ENCODE results near the gene CHST11. TPM values are rescaled to one million over a fixed set of nuclear protein-coding genes. Genes with fewer than 3 reads are reported as not detected.

Gene CHST11
- total RNA-seq, 3 donors from 2014 or later, result 12.5 to 16.4 (median 15.5) TPM

GRCh38 chr12:104588921-104589590 lies 132.3 kb downstream of the CHST11 start:
- Histone ChIP-seq H3K36me3 (no peaks in the 10 kb centered on the region), H3K27me3 (no peaks in the 10 kb centered on the region), H3K27ac (no peak overlapping the region), H3K4me3 (no peak overlapping the region), H3K4me1 (no peaks in the 10 kb centered on the region), H3K9me3 (no peaks in the 10 kb centered on the region)
- TF ChIP-seq POLR2A (IDR thresholded peaks at IDR 0.05), result no peak
- no peak for TF ChIP-seq CTCF (IDR thresholded peaks at IDR 0.05)
- TF ChIP-seq POLR2AphosphoS5 (IDR thresholded peaks at IDR 0.05), result no peak
- no peak for DNase-seq (ENCODE audit: low spot score in 2 of 2)
- intact Hi-C loops (cut with DNase I; ENCODE audit: low total_unique reads), result no loop called here

GRCh38 chr12:104590022-104590421 lies 133.3 kb downstream of the CHST11 start:
- DNase-seq (ENCODE audit: low spot score in 2 of 2), result no peak
- TF ChIP-seq POLR2AphosphoS5 (IDR thresholded peaks at IDR 0.05), result no peak
- TF ChIP-seq CTCF (IDR thresholded peaks at IDR 0.05), result no peak
- no peak for TF ChIP-seq POLR2A (IDR thresholded peaks at IDR 0.05)
- Histone ChIP-seq H3K27me3 (no peaks in the 10 kb centered on the region), H3K4me3 (no peak overlapping the region), H3K36me3 (no peaks in the 10 kb centered on the region), H3K4me1 (no peaks in the 10 kb centered on the region), H3K27ac (no peak overlapping the region), H3K9me3 (no peaks in the 10 kb centered on the region)
- intact Hi-C loops (cut with DNase I; ENCODE audit: low total_unique reads), result no loop called here

GRCh38 chr12:104591257-104591885 lies 134.6 kb downstream of the CHST11 start:
- no peak for DNase-seq (ENCODE audit: low spot score in 2 of 2)
- H3K27ac ChIP-seq, result no peak overlapping the region
- intact Hi-C loops (cut with DNase I; ENCODE audit: low total_unique reads), result no loop called here
- H3K36me3 ChIP-seq, result no peaks in the 10 kb centered on the region
- TF ChIP-seq POLR2AphosphoS5 (IDR thresholded peaks at IDR 0.05) (no peak), POLR2A (IDR thresholded peaks at IDR 0.05) (no peak)
- H3K4me3 ChIP-seq, result no peak overlapping the region
- no peaks in the 10 kb centered on the region for H3K4me1 ChIP-seq
- H3K27me3 ChIP-seq, result no peaks in the 10 kb centered on the region
- no peaks in the 10 kb centered on the region for H3K9me3 ChIP-seq

DNA sequence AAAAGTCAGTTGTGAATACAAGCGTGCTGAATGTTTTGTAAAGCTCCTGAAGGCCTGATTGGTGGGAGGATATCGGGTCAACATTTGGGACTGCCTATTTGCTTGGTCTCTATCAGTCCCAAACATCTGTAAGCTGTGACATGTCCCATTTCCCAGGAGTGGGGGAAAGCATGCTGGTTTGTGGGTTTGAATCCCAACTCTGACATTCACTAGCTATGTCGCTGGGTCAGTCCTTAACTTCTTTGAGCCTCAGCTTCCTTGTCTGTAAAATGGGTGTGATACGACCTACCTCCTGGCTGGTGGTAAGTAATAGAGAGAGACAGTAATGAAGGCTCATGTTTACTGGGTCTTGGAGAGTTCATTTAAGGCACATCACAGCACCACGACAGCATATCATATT lies 136.7 kb downstream of the CHST11 start:
- DNase-seq (ENCODE audit: low spot score in 2 of 2), result no peak
- TF ChIP-seq POLR2AphosphoS5 (IDR thresholded peaks at IDR 0.05) (no peak), CTCF (IDR thresholded peaks at IDR 0.05) (no peak), POLR2A (IDR thresholded peaks at IDR 0.05) (no peak)
- H3K9me3 ChIP-seq, result no peaks in the 10 kb centered on the region
- no peak overlapping the region for H3K27ac ChIP-seq
- intact Hi-C loops (cut with DNase I; ENCODE audit: low total_unique reads), result no loop called here
- no peaks in the 10 kb centered on the region for H3K4me1 ChIP-seq
- no peak overlapping the region for H3K4me3 ChIP-seq
- H3K27me3 ChIP-seq, result no peaks in the 10 kb centered on the region
- no peaks in the 10 kb centered on the region for H3K36me3 ChIP-seq

DNA sequence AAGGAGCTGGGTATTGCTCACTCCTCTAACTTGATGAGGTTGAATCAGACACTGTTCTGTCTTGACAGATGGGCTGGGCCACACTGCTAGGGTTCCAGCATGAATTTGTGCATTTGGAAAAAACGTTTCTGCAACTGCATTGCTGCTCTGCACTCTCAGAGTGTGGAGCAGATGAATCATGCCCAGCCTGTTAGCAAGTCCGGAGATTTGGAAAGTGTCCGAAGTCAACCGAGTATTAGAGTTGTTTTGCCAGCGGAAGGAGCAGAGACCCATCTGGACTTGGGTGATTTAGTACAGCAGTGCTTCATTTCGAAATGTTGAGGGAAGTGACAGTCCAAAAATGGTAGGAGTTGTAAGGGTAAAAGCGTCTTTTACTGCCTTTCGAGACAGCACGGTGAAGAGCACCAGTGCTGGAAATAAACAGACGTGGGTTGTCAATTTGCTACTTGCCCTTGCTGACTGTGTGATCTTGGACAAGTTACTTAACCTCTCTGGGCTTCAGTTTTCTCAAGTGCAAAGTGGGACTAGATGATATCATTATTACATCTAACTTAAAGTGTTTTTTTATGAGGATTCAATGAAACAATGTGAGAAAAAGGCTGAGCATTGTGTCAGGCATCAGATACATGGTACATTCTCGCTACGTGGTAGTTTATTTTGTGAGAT lies 139.5 kb downstream of the CHST11 start:
- H3K4me3 ChIP-seq, result no peak overlapping the region
- TF ChIP-seq CTCF (IDR thresholded peaks at IDR 0.05) (no peak), POLR2AphosphoS5 (IDR thresholded peaks at IDR 0.05) (peak in 2 of 3 donors; percentile 45 to 67), POLR2A (IDR thresholded peaks at IDR 0.05) (no peak)
- H3K4me1 ChIP-seq, result no peaks in the 10 kb centered on the region
- no peaks in the 10 kb centered on the region for H3K9me3 ChIP-seq
- peak overlapping the region in 1 of 2 donors; percentile 53 for H3K27ac ChIP-seq
- no peaks in the 10 kb centered on the region for H3K27me3 ChIP-seq
- intact Hi-C loops (cut with DNase I; ENCODE audit: low total_unique reads), result no loop called here
- no peaks in the 10 kb centered on the region for H3K36me3 ChIP-seq
- no peak for DNase-seq (ENCODE audit: low spot score in 2 of 2)

Data from breast epithelium (tissue), 4 donors.